B cell (primary cell): ENCODE measurements around the gene RIN3. TPM values are rescaled to one million over a fixed set of nuclear protein-coding genes. Genes with fewer than 3 reads are reported as not detected.

Source experiments
- ATAC-seq: fragments of 200-7000 bp; cut with Tn5 transposase; one replicate; pipeline ENCODE4 v1.10.0; 2021; ENCODE audit warnings: low read depth, mild to moderate bottlenecking, moderate number of reproducible peaks, moderate library complexity
- CTCF ChIA-PET: fragments of 350-600 bp; sonication (Branson Sonifier 250); formaldehyde crosslinking; loops from one replicate; lab custom pipeline; 2021; ENCODE audit warnings: antibody characterized with exemption, inconsistent platforms; lab: Charles Lee
- POLR2A ChIA-PET: fragments of 350-600 bp; sonication (Branson Sonifier 250); formaldehyde crosslinking; loops from one replicate; lab custom pipeline; 2021; ENCODE audit warnings: antibody characterized with exemption; lab: Charles Lee
- DNase-seq: peaks from one replicate; pipeline ENCODE4 v3.0.0; 2013
- H2AFZ ChIP-seq: 2 replicates; pipeline ENCODE4 v1.6.1; 2012; ENCODE audit warnings: mild to moderate bottlenecking, low read depth, low read length; ENCODE audit not compliant: insufficient read depth, poor library complexity, severe bottlenecking
- H3K27ac ChIP-seq, 2 donors: 1 replicate in 1 of 2; 2 replicates in 1 of 2; pipeline ENCODE4 v1.5.1; 2012 to 2013; ENCODE audit warnings: low read length in 2 of 2, mild to moderate bottlenecking in 2 of 2, moderate library complexity in 1 of 2
- H3K27me3 ChIP-seq, 4 experiments: fragments of 200-600 bp in 1 of 4; sonication (generic) in 1 of 4; replicated peaks in 1 of 4; 1 replicate in 2 of 4; 2 replicates in 2 of 4; pipeline versions ENCODE4 v1.6.1 to v1.7.0; 2013 to 2016; ENCODE audit warnings: low read length in 3 of 4, mild to moderate bottlenecking in 2 of 4, mixed read lengths in 1 of 4, moderate library complexity in 1 of 4; ENCODE audit not compliant: insufficient read depth in 4 of 4, control insufficient read depth in 3 of 4; ENCODE audit errors: control extremely low read depth in 1 of 4
- H3K36me3 ChIP-seq, 2 experiments: replicated peaks in 1 of 2; 1 replicate in 1 of 2; 2 replicates in 1 of 2; pipeline versions ENCODE4 v1.6.1 to v1.7.1; 2013; ENCODE audit warnings: low read length in 1 of 2; ENCODE audit not compliant: insufficient read depth in 2 of 2, control insufficient read depth in 1 of 2; ENCODE audit errors: control extremely low read depth in 1 of 2, extremely low read depth in 1 of 2
- H3K4me1 ChIP-seq, 2 donors: fragments of 200-600 bp in 1 of 2; sonication (generic) in 1 of 2; 1 replicate in 1 of 2; 2 replicates in 1 of 2; pipeline versions ENCODE4 v1.5.1 to v1.6.1; 2013 to 2017; ENCODE audit warnings: low read length in 2 of 2; ENCODE audit not compliant: control insufficient read depth in 2 of 2, insufficient read depth in 2 of 2
- H3K4me2 ChIP-seq: replicated peaks from 2 replicates; pipeline ENCODE3; 2012; ENCODE audit warnings: mild to moderate bottlenecking, low read depth, low read length; ENCODE audit not compliant: poor library complexity, severe bottlenecking
- H3K4me3 ChIP-seq, 5 experiments: fragments of 200-600 bp in 1 of 5; sonication (generic) in 1 of 5; 1 replicate in 3 of 5; 2 replicates in 2 of 5; pipeline versions ENCODE4 v1.5.1 to v1.7.0; 2011 to 2016; ENCODE audit warnings: low read length in 4 of 5, mild to moderate bottlenecking in 4 of 5, low read depth in 2 of 5, control low read depth in 1 of 5, moderate library complexity in 1 of 5; ENCODE audit not compliant: insufficient read depth in 1 of 5; ENCODE audit errors: control extremely low read depth in 1 of 5, extremely low read depth in 1 of 5
- H3K79me2 ChIP-seq: fragments of 200-600 bp; sonication (generic); one replicate; pipeline ENCODE4 v1.6.0; 2016; ENCODE audit warnings: low read length; ENCODE audit not compliant: control insufficient read depth, insufficient read depth
- H3K9ac ChIP-seq: fragments of 200-600 bp; sonication (generic); 2 replicates; pipeline ENCODE4 v1.6.1; 2017; ENCODE audit warnings: mild to moderate bottlenecking, low read length, moderate library complexity
- H3K9me3 ChIP-seq, 3 donors: one replicate each; pipeline versions ENCODE4 v1.6.1 to v1.7.1; 2013; ENCODE audit warnings: low read length in 2 of 3; ENCODE audit not compliant: control insufficient read depth in 2 of 3, insufficient read depth in 1 of 3; ENCODE audit errors: control extremely low read depth in 1 of 3
- H4K20me1 ChIP-seq: 2 replicates; pipeline ENCODE4 v1.6.0; 2012; ENCODE audit warnings: mild to moderate bottlenecking, low read length; ENCODE audit not compliant: insufficient read depth, control insufficient read depth, poor library complexity, severe bottlenecking
- H3K27ac Mint-ChIP-seq: one replicate; pipeline ENCODE4 v1.8.0; 2021; ENCODE audit warnings: mixed read lengths
- H3K27me3 Mint-ChIP-seq: one replicate; pipeline ENCODE4 v1.8.0; 2021; ENCODE audit warnings: mixed read lengths
- H3K4me1 Mint-ChIP-seq: one replicate; pipeline ENCODE4 v1.8.0; 2021; ENCODE audit warnings: mixed read lengths
- H3K4me3 Mint-ChIP-seq: one replicate; pipeline ENCODE4 v1.8.0; 2021; ENCODE audit warnings: mixed read lengths
- H3K9me3 Mint-ChIP-seq: one replicate; pipeline ENCODE4 v1.8.0; 2022; ENCODE audit warnings: mixed read lengths; ENCODE audit not compliant: insufficient read depth
- CTCF ChIP-seq: fragments of 200-600 bp; IDR thresholded peaks from one replicate; pipeline ENCODE4 v1.8.0; 2022; ENCODE audit warnings: antibody characterized with exemption, mild to moderate bottlenecking
- EZH2 ChIP-seq: IDR thresholded peaks from 2 replicates; pipeline ENCODE4 v1.6.1; 2012; ENCODE audit warnings: borderline replicate concordance, low read depth, mild to moderate bottlenecking, moderate library complexity, low read length; ENCODE audit not compliant: insufficient read depth, poor library complexity, severe bottlenecking
- WGBS: methylation state at CpG from one replicate; pipeline ENCODE4 v1.1.5; 2013; ENCODE audit warnings: missing lambda C conversion rate; ENCODE audit not compliant: insufficient coverage; 5-methylcytosine and 5-hydroxymethylcytosine counted together
- intact Hi-C: fragments of 100-400 bp; cut with micrococcal nuclease; formaldehyde crosslinking; loops from one replicate; pipeline ENCODE4 v1.10.0; 2022
- polyA plus RNA-seq: library from polyadenylated mRNA; depleted of rRNA; stranded (reverse); fragments of >200 nt; gene quantifications from 2 replicates; pipeline ENCODE4 v1.2.3, GENCODE V29; 2012
- total RNA-seq, 2 donors: library from RNA; stranded (reverse); fragments of 120-200 nt in 1 of 2; gene quantifications; 1 replicate in 1 of 2; 2 replicates in 1 of 2; pipeline versions ENCODE4 v1.2.3 to v1.2.4, GENCODE V29; 2013 to 2022

Gene RIN3
- total and polyA plus RNA-seq, 2 donors (not counting 1 experiment from before 2014, with no cell fraction given): 62.1 to 123 TPM

GRCh38 chr14:92728759-92729364 lies 215.3 kb downstream of the RIN3 start:
- Histone ChIP-seq H3K27ac (no peak overlapping the region), H4K20me1 (no peaks in the 10 kb centered on the region), H2AFZ (no peak overlapping the region), H3K9me3 (peaks cover 0 to 13% (median 0%) of the 10 kb centered on the region in 3 donors), H3K4me3 (no peak overlapping the region), H3K79me2 (peaks cover 5% of the 10 kb centered on the region), H3K9ac (no peak overlapping the region), H3K27me3 (no peaks in the 10 kb centered on the region), H3K4me1 (peaks cover 0 to 6% of the 10 kb centered on the region in 2 donors), H3K36me3 (peaks cover 0 to 15% of the 10 kb centered on the region in 2 experiments), H3K4me2 (no peak overlapping the region)
- TF ChIP-seq CTCF (no peak), EZH2 (no peak)
- DNase-seq (peak; percentile 44), ATAC-seq (peak; percentile 53)
- POLR2A ChIA-PET: no interaction called here
- intact Hi-C loops: no loop called here
- H3K4me3 Mint-ChIP-seq: no peak overlapping the region
- 68% methylated on average over 7 of the region's 8 CpGs for WGBS
- H3K4me1 Mint-ChIP-seq: peaks cover 7% of the 10 kb centered on the region
- CTCF ChIA-PET: interaction anchor here (1.1 kb wide), 1 partner anchor 22 kb away, joined by 3 read pairs; no protein-coding TSS in a partner anchor
- no peaks in the 10 kb centered on the region for H3K27me3 Mint-ChIP-seq
- no peak overlapping the region for H3K27ac Mint-ChIP-seq
- no peaks in the 10 kb centered on the region for H3K9me3 Mint-ChIP-seq

GRCh38 chr14:92729634-92730358 lies 216.2 kb downstream of the RIN3 start:
- H3K79me2 ChIP-seq: peaks cover 5% of the 10 kb centered on the region
- no peaks in the 10 kb centered on the region for H3K27me3 Mint-ChIP-seq
- no peak overlapping the region for H3K9ac ChIP-seq
- no peak overlapping the region for H3K27ac ChIP-seq
- H3K36me3 ChIP-seq: peaks cover 0 to 15% of the 10 kb centered on the region in 2 experiments
- no peak overlapping the region for H3K4me3 Mint-ChIP-seq
- H2AFZ ChIP-seq: no peak overlapping the region
- DNase-seq (no peak), ATAC-seq (no peak)
- peaks cover 0 to 6% of the 10 kb centered on the region in 2 donors for H3K4me1 ChIP-seq
- no peak overlapping the region for H3K4me3 ChIP-seq
- H3K4me2 ChIP-seq: no peak overlapping the region
- WGBS: 92% methylated on average over 2 of the region's 14 CpGs
- no peaks in the 10 kb centered on the region for H4K20me1 ChIP-seq
- no peaks in the 10 kb centered on the region for H3K27me3 ChIP-seq
- no peak for TF ChIP-seq CTCF
- no peak for TF ChIP-seq EZH2
- no peak overlapping the region for H3K27ac Mint-ChIP-seq
- peaks cover 7% of the 10 kb centered on the region for H3K4me1 Mint-ChIP-seq
- intact Hi-C loops: no loop called here
- H3K9me3 ChIP-seq: peaks cover 0 to 13% (median 0%) of the 10 kb centered on the region in 3 donors
- ChIA-PET CTCF (interaction anchor here (1.1 kb wide), 1 partner anchor 21 kb away, joined by 3 read pairs; no protein-coding TSS in a partner anchor), POLR2A (interaction anchor here (0.8 kb wide), 1 partner anchor 19 kb away, joined by 3 read pairs; the partner anchor contains the start of gene LGMN)
- no peaks in the 10 kb centered on the region for H3K9me3 Mint-ChIP-seq
